ENCODE measurements around the gene PHOX2B.
"Not testable (repeated sequence)": the region's sequence is repeated elsewhere in the genome, so short reads cannot be mapped to it uniquely, and the experiment has no call there.

PHOX2B gene

DNA sequence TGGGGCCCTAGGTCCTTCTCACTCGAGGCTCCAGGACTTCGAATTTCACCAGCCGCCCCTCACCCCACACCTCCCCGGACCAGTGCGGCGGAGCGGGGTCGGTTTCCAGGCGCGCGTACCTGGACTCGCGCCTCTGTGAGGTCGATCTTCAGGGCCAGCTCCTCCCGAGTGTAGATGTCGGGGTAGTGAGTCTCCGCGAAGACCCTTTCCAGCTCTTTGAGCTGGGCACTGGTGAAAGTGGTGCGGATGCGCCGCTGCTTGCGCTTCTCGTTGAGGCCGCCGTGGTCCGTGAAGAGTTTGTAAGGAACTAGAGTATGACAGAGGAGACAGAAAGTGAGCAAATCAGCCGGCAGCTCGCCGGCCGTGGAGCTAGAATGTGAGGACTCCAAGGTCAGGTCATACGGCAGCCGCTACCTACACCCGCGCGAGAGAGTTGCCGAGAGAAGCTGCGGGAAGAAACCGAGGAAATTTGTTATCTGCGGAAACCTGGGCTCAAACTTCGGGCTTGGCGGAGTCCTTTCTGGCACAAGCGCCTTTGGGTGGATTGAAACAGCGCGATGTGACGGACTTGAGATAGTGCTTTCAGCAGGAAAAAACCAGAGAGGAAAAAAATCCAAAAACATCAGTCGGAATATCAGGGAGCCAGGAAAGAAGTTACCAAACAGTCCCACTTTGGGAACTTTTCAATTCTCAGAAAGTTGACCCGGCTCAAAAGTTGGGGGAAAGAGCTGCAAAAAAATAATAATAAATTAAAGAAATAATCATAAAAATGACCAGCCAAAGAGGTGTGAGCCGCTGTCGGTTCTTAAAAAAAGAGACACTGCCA is 1.1 kb downstream of the PHOX2B start:
- peak; percentile 33 for DNase-seq

DNA sequence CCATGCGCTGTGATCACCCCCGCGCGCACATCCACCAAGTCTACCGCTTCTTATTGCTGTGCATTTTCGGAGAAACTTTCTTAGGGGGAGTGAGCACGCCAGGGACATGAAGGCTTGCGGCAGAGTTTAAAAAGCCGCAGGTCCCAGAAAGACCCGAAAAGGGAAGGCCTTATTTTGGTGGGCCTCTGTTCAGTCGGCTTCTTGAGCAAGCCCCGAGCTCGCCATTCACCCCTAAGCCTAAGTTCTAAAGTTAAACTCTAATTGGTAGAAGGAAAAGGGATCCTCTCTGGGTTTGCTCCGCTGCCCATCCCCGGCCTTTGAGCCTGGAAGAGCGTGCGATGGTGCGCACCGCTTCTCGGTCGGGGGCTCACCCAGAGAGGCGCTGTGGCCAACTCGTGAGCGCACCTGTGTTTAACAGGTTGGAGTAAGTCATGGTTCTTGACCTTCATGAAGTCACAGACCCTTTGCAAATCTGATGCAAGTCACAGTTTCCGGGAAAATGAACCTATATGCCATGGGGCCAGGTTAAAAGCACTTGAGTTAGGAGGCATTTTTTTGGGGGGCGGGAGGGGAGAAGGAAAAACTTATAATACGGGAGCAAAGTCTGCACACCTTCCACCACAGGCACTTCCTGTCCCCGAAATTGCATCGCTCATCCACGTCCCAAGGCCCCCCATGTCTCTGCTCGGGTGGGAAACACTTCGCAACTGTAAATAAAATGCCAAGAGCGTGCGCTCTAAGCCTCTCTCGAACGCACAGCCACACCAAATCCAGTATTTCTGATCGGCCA is 1.9 kb downstream of the PHOX2B start:
- DNase-seq: no peak

DNA sequence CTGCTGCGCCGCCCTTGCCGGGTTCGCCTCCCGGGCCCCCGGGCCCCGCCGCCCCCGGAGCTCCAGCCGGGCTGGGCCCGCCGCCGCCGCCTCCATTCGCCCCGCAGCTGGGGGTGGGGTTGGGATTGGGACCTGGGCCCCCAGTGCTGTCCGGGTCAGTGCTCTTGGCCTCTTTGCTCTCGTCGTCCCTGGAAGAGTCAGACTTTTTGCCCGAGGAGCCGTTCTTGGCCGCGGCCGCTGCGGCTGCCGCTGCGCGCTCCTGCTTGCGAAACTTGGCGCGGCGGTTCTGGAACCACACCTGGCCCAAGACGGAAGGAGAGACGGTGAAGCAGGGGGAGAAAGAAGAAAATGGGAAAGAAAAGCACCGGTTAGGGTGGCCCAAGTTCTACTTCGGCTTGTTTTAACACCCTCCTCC is 2.5 kb downstream of the PHOX2B start:
- no peak for DNase-seq

GRCh38 chr4:41745292-41746024 is 3.1 kb downstream of the PHOX2B start:
- DNase-seq: no peak

DNA sequence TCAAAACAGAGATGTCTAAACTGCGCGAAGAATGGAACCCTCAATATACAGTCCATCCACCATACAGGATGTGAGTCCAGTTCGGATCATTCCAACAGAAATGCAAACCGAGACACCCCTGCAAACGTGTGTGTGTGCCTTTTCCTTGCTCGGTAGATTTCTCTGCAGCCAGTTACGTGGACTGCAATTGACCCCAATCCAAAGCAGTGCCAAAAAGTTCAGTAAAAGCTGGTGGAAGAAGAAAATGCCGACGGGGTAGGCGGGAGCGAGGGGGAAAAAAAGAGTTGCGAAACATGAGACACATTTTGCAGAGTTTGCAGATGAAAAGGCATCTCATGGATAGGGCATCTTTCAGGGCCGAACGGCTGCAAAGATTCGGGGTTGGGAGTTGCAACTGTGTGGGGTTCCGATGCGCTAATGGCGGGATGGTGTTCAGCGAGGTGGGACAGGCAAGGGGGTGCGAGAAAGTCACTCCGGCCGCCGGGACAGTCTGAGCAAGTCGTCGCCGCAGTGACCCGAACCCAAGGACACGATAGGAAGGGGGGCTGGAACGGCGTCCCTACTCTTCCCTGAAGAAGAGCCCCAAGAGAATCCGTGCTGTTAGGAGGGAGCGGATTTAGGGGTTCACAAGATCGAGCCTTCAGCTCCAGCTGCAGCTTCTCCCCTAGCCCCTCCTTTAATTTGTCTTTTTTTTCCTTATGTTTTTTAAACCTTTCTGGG is 3.8 kb downstream of the PHOX2B start:
- DNase-seq: no peak

DNA sequence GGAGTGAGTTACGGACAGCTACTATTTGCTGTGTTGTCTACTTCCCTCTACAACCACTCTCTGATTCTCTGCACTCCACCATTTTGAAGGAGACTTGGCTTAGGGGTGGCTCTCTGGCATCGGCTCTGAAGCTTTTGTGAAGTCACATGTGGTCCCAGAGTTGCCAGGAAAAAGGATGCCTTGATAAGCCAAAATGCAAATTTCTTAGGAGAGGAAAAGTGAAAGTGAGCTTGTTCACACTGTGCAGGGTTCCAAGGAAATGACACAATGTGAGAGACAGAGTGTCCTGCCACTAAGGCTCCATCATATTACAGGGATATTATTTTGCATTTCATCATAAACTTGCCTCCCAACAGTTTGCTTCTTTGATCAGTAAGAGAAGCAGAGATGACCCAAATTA is 7.2 kb downstream of the PHOX2B start:
- DNase-seq: no peak

DNA sequence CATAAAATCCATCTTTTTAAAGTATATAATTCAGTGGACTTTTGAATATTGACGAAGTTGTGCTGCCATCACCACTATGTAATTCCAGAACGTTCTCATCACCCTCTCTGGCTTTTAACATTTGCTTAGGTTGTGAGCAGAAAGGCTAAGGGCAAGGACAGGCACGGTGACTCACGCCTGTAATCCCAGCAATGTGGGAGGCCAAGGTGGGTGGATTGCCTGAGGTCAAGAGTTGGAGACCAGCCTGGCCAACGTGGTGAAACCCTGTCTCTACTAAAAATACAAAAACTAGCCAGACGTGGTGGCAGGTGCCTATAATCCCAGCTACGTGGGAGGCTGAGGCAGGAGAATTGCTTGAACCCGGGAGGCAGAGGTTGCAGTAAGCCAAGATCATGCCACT is 11.0 kb downstream of the PHOX2B start:
- DNase-seq: not testable (repeated sequence)

DNA sequence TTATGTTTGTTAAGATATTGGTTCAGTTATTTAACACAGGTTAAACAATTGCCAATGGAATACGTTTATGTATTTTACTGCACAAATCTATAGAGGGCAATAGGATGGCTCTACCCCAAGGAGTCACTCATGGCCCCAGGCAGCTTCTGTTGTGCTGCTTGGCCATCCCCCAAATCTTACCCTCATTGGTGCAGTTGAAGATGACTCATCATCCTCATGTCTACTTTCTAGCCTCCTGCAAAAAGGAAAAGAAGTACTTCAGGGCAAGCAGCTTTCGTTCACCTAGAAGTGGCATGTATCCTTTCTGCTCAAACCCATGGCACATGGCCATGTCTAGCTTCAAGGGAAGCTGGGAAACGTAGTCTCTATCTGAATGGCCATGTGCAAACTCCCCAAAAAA is 14.2 kb downstream of the PHOX2B start:
- DNase-seq: no peak

DNA sequence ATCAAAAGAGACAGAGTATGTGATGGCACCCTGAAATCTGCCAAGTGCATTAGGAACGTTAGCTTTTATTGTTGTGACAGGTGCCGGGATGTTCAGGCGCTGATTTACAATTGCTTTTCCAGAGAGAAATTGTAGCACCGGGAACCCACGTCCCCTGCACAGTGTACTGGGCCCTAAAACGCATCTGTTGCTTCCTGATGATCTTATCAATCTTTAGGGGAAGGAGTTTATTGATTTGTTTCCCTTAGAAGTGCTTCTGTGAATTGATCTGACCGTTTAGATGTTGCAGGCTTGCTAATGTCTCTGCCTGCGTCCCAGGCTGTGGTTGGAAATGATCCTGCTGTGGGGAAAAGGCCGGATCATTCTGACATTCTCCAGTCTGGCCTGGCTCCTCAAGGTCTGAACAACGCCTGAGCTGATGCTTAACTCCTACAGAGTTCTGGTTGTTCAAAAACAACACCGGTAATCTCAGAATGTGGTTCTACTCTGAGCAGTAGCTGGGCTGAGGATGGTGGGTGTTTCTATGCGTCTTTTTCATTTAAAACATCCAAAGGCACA is 16.9 kb downstream of the PHOX2B start:
- no peak for DNase-seq

- DNase-seq: no peak
Observed at GRCh38 chr4:41728573-41728913, 20.0 kb downstream of the PHOX2B start.

- no peak for DNase-seq
Observed at GRCh38 chr4:41727861-41728572, 20.5 kb downstream of the PHOX2B start.

- peak; percentile 46 for DNase-seq
Observed at GRCh38 chr4:41725254-41725653, 23.3 kb downstream of the PHOX2B start.

GRCh38 chr4:41723286-41723685 is 25.2 kb downstream of the PHOX2B start:
- DNase-seq: no peak

DNA sequence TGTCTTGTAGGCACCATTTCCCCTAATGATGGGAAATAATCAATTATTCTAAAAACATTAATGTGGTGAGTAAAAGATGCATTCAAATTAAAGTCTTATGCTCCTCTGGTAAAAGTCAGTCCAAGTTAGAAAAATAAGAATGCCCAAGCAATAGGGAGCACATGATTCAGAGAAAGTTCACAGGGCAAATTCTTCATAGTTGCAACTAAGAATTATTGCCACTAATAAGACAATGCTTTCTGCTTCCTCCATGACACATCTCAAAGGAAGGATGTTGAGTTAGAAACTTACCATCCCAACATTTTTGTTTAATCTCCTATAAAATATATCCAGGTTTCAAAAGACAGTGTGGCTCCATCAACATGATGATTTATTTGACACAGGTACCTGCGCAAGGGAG is 26.3 kb downstream of the PHOX2B start:
- no peak for DNase-seq

GRCh38 chr4:41719417-41719816 is 29.1 kb downstream of the PHOX2B start:
- DNase-seq: no peak

- DNase-seq: no peak
Observed at GRCh38 chr4:41718907-41719306, 29.6 kb downstream of the PHOX2B start.

DNA sequence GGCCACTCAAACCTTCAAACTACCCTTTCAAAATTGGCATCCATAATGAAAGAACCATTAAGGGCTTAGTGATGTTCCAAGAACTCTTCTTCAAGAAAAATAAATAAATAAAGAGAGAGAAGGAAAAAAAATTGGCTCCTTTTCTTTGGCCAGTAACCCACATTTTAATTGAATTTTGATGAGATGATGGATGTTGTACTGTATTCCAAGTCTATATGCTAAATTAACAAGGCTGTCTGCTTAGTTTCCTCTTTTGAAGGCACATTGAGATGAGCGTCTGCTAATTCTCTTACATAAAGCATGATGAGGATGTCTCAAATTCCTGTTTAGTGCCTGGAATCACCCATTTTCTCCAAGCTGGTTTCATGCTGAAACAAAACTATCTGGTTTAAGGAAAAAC is 33.4 kb downstream of the PHOX2B start:
- no peak for DNase-seq

GRCh38 chr4:41714364-41715000 is 34.0 kb downstream of the PHOX2B start:
- no peak for DNase-seq

DNA sequence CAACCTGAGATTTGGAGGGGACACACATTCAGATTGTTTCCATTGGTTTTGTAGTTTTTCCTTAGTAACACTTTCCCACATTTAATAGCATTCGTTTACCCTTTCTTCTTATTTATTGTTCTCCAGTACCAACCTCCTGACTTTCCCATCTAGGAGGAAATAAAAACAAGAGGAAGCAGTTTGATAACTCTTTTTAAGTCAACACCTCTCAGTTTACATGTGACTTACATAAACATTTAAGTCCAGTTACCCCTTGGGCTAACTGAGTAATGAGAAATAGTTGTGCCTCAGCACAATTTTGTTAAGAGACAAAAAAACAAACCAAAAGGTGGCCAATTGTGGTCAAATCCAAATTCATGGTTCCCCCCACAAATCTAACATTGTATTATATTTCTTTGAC is 34.8 kb downstream of the PHOX2B start:
- no peak for DNase-seq

DNA sequence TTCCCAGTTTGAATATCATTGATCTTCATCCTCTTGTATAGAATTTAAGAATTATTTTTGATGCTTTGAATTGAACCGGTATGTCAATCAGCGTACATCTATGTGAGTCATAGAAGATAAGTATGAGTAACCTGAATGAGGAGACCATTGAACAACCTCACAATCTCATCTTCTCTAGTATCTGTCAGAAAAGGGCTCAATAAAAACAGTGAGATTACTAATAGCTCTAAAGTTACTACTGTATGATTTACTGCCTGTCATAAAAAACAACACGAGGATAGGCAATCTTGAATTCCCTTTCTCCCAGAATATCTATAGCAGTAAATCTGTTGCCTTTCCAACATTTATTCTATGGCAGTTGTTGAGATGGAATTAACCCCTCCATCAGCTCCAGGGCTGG is 36.1 kb downstream of the PHOX2B start:
- DNase-seq: peak; percentile 14

- DNase-seq: not testable (repeated sequence)
Observed at GRCh38 chr4:41711654-41712053, 36.9 kb downstream of the PHOX2B start.

All from DMS53 (cell line).